GM18508 (cell line): ENCODE measurements around the gene LARP4B.
"Not testable (repeated sequence)": the region's sequence is repeated elsewhere in the genome, so short reads cannot be mapped to it uniquely, and the experiment has no call there.

ENCODE experiments used
- ATAC-seq: cut with Tn5 transposase; IDR thresholded peaks from one replicate; pipeline ENCODE4 v1.9.1; 2021; ENCODE audit warnings: moderate number of reproducible peaks; ENCODE audit not compliant: insufficient read depth, unreplicated experiment

The LARP4B gene

DNA sequence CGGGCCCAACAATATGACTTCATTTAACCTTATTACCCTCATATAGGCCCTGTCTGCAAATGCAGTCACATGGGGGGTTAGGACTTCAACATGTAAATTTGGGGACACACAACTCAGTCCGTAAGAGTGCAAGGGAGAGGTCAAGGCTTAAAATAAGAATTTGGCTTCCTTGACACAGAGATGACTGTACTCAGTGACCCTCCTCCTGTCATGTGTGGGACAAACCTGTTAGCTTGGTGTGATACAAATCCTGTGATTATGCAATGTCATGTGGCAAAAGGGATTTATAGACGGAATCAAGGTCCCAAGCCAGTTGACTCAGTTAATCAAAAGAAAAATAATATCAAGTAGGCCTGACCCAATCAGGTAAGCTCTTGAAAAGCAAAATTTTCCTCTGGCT, 30.8 kb upstream of the LARP4B start:
- no peak for ATAC-seq

DNA sequence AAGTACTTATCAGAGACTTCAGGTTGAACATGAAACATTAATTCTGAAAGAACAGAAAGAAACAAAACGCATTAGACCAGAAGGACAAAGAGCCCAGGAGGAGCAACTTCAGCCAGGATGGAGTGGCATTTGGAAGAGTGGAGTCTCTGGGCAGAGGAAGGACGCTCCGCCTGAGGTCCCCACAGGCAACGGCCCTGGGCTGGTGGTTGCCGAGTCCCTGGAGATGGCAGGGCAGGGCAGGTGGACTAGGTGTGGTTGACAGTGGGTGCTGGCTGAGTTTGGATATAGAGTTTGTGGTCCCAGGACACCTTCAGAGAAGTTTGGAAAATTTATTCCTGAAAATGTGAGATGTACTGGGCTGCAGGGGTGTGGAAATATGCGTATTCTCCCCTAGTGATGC, 27.4 kb upstream of the LARP4B start:
- no peak for ATAC-seq

GRCh38 chr10:958106-958505, 26.6 kb upstream of the LARP4B start:
- ATAC-seq: no peak

DNA sequence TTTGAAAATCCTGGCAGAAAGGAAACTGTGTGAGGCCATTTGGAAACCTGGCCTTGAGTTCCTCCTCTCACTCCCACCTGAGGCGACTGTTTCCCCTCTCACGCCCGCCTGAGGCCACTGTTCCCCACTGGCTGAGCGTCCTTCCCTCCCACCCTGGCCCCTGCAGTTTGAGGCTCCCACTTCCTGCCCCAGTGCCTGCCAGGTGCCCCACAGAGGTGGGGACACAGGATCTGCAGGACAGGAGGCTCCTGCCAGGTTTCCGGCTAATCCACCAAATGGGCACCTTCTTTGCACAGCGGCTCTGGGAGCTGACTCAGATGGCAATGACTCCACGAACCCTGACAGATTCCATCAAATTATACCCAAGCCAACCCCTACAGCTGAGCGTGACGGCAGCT, 24.3 kb upstream of the LARP4B start:
- ATAC-seq: no peak

DNA sequence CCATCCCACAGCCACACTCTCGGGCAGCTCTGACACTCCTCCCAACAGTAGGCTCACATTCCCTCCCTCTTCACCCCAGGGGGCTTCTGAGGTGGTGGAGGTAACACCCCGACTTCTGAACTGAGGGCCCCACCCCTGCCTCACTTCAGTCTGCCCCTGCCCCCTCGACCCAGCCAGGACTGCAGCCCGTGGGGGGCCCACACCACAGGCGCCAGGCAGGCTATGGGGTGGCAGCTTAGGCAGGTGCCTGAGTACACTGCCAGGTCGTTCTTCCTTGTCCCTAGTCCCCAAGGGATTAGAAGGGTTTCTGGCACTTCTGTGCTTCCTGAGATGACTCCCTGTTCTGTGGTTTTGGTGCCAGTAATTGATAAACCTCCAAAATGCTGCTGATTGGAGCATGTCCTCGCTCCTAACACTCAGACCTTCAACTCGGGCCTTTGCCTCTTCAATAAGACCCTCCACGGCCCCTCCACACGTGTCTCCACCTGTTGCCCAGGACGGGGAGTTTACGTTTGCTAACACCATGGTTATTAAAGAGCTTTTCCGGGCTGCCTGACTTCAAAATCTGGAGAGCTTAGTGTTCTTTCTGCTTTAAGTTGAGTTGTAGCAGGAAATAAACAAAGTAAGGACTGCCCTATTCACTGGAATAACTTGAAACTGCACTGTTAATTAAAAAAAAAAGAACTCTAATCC, 23.8 kb upstream of the LARP4B start:
- ATAC-seq: no peak

DNA sequence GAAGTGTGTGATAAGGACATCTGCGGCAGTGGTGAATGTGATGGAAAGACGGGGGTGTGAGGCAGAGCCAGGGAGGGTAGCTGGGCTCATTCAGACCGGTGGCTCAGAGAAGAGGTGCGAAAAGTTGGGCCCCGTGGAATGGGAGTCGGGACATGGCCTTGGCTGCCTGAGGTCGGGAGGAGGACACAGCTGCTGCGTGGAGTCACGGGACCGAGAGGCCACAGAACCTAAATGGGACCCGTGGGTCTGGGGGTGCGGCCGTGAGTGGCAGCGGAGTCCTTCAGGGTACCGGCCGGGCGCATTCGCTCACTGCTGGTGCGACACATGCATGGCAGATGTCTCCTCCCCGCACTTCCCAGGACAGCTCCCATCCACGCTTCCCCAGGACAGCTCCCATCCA, 22.9 kb upstream of the LARP4B start:
- no peak for ATAC-seq

GRCh38 chr10:953836-954235, 22.3 kb upstream of the LARP4B start:
- ATAC-seq: no peak

- no peak for ATAC-seq
Observed at GRCh38 chr10:949446-949845, 17.9 kb upstream of the LARP4B start.

DNA sequence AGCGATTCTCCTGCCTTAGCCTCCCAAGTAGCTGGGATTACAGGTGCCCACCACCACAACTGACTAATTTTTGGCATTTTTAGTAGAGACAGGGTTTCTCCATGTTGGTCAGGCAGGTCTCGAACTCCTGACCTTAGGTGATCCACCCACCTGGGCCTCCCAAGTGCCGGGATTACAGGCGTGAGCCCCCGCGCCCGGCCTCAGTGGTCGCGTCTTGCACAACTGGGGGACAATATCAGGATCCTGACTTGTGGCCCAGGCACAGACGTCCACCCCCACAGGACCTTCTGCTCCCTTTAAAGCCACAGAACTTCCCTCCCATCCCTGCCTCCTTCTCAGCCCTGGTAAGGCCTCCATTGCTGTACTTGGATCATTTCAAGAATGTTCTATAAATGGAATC, 16.8 kb upstream of the LARP4B start:
- no peak for ATAC-seq

GRCh38 chr10:947881-948280, 16.4 kb upstream of the LARP4B start:
- ATAC-seq: no peak

DNA sequence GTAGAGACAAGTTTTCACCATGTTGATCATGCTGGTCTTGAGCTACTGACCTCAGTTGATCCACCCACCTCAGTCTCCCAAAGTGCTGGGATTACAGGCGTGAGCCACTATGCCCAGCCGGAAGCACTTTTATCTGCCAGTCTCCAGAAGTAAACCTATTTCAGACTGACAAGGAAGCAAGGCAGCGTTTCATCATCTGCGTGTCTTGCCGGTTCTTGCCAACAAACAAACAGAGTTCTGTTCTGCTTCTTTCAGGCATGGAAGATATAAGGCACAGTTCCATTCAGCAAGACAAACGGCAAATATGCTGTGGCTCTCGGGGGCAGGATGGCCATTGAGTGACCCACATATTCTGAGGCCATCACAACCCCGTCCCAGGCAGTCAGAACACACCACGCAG, 15.5 kb upstream of the LARP4B start:
- ATAC-seq: no peak

DNA sequence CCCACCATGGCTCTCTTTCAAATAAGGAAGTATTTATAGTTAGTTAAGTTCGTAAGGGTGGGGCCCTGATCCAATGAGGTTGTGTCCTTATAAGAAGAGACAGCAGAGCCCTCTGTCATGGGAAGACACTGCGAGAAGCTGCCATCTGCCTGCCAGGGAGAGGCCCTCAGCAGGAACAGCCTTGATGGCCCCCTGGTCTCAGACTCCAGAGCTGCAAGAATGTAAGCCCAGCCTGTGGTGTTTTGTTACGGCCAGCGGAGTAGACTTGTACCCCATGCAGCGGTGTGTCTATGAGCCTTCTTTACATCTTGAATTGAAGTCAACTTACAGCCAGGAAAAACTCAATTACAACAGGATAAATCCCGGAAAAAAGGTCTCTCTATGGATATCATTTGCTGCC, 14.3 kb upstream of the LARP4B start:
- no peak for ATAC-seq

GRCh38 chr10:944034-944831, 12.7 kb upstream of the LARP4B start:
- ATAC-seq: no peak

DNA sequence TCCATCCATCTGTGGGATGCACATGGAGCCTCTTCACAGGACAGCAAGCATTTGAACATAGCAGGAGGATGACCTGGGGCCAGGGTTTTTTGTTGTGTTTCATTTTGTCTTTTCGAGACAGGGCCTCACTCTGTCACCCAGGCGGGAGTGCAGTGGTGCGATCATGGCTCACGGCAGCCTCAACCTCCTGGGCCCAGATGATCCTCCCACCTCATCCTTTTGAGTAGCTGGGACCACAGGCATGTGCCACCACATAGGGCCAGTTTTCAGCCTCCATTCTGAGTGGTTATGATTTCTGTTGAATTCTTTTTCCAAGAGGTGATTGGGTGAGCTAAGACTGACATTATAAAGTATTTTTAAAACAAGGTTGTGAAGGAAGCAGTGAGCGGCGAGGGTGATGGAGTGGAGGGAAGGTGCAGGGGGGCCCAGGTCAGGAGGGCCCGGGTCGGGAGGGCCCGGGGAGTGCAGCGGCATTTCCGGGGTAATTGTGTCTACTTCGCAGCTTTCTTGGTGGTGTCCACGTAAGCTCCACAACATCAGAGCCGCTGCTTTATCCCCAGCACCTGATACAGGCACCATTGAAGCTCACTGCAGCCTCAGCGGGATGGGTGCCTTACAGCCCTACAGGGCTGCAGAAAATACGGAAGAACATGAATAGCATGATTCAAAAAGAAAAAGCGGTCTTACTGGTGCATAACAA, 12.0 kb upstream of the LARP4B start:
- ATAC-seq: no peak

- no peak for ATAC-seq
Observed at GRCh38 chr10:938941-939678, 7.6 kb upstream of the LARP4B start.

DNA sequence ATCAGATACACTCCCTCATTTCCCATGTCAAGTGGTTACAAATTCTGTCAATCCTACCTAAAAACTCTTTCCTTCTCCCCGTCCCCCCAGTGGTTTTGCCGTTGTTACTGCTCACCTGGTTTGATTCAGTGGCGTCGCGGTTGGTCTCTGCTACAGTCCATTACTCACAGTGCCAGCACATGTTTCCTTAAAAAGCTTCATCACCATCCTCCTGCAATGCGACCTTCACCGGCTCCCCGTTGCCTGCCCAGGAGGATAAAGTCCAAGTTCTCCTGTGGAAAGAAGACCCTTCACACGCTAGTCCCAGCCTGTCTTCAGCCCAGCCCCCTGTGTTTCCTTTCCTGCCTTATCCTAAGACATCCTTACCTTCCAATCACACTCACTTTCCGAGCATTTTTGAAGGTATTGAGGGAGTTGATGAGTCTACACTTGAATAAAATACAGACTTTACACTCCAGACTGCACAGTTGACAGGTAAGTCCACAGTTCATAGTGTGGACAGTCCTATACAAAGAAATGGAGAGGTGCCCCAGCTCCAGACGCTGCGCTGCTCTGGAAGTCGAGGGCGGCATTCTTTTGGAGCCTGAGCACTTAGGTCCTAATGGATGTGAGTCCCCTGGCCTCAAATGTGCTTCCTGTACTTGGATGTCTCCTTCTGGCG, 3.4 kb upstream of the LARP4B start:
- no peak for ATAC-seq

DNA sequence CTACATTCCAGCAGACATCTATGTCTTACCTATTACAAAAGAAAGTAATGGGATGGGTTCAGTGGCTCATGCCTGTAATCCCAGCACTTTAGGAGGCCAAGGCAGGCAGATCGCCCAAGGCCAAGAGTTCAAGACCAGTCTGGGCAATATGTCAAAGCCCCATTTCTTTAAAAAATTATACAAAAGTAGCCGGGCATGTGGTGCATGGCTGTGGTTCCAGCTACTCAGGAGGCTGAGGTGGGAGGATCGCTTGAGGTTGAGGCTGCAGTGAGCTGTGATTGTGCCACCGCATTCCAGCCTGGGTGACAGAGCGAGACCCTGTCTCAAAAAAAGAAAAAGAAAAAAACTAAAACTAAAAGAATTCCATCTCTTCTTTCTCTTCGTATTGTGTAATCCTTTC, 2.7 kb upstream of the LARP4B start:
- ATAC-seq: not testable (repeated sequence)

- ATAC-seq: no peak
Observed at GRCh38 chr10:932589-932988, 1.1 kb upstream of the LARP4B start.

DNA sequence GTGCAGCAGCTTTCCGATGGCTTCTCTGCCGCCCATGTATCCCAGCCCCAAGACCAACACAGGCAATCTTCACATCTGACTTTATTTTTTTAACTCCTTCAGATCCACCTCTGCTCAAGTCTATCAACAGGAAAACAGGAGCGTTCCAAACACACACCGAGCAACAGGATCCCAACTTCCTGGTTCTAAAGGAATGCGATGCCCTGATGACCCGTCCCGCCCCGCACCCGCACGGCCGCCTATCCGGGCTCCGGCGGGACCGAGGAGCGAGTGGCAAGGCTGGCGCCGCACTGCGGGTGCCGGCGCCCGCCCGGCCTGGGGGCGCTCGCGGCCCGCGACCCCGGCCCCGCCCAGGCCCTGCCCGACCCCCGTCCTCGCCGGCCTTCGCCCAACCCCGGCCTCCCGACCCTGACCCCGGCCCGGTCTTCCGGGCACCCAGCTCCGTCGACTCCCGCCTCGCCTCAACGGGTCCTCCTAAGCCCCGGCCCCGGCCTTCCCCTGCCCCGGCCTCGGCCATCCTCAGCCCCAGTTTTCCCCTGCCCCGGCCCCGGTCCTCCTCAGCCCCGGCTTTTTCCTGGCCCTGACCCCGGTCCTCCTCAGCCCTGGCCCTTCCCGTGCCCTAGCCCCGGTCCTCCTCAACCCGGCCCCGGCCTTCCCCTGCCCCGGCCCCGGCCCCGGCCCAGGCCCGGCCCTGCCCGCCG, 730 bp downstream of the LARP4B start:
- no peak for ATAC-seq
